GM19452 (cell line): ENCODE data around the gene SPTBN5.

Experiments used
- ATAC-seq: cut with Tn5 transposase; IDR thresholded peaks from one replicate; pipeline ENCODE4 v1.9.1; 2021; ENCODE audit not compliant: unreplicated experiment

SPTBN5 gene

DNA sequence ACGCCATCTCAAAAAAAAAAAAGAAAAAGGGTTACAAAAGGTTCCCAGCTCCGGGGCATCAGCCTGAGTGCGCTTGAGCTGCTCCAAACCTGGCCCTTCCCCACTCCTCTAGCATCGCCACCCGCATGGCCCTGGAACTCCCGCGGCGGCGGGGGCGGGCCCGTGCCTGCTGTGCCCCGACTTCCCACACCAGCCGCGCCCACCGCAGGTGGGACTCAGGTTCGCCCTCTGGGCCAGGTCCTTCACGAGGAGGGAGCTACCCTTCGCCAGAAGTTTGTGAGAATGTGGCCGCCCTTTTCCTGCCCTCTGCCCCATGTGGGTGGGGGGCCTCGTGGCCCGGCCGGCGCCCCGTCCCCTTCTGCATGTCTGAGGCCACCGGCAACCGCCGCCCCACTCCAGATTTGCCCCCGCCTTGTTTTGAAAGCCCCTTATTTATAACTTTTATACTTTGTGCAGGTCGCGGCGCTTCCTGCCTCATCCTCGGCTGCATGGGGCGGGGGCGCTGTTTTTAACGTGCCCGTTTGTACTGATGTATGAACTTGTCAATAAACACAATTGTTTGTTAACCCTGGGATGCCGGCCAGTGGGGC, 66.5 kb downstream of the SPTBN5 start:
- ATAC-seq = no peak

DNA sequence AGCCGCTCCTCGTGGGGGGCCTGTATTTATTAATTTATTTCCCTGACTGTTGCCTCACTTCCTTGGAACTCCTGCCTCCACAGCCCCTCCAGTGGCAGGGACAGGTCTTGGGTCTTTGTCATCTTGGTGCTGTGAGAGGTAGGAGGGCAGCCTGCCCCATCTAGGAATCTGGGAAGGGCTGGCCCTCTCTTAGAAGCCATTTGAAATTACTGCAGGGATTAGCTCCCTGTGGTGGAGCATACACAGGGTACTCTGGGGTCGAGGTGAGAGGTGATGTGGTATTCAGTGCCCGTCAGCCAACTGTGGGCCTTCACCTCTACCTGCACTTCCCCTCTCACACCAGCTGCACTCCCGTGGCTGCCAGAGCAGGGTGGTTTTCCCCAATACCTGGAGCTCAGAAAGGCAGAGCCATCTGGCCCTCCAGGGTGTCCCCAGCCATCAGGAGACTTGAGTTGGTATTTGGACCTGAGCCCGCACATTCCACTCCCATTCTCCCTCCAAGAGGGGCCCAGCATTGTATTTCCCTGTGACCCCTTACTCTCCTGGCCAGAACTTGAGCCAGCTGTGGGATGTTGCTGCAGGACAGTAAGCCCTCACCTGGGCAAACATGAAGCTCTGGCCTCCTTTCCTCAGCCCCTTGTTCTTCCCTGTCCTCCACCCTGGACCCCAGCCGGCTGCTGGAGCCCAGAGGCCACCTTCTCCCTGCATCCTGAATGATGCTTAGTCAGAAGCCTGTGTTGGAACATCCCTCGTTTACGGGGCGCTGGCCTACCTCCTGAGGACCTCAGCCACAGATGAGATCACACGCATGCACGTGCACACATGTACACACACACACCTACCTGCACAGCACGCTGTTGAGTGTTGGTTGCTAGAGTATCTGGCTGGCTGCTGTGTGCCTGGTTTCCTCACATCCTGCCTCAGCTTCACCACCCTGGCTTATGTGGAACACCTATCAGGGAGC, 68.0 kb downstream of the SPTBN5 start:
- ATAC-seq = no peak

DNA sequence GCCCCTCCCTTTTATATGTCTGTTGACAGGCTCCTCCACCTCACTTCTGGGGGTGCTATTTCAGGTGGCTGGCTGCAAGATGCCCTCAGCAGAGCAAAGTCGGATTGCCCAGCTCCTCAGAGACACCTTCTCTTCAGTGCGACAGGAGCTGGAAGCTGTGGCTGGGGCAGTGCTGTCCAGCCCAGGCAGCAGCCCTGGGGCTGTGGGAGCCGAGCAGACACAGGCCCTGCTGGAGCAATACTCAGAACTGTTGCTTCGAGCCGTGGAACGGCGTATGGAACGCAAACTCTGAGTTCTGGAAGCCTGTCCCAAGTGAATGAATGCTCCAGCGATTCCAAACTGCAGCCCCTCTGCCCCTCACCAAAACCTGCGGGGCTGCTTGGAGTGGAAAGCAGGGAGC, 68.7 kb downstream of the SPTBN5 start:
- ATAC-seq = no peak

DNA sequence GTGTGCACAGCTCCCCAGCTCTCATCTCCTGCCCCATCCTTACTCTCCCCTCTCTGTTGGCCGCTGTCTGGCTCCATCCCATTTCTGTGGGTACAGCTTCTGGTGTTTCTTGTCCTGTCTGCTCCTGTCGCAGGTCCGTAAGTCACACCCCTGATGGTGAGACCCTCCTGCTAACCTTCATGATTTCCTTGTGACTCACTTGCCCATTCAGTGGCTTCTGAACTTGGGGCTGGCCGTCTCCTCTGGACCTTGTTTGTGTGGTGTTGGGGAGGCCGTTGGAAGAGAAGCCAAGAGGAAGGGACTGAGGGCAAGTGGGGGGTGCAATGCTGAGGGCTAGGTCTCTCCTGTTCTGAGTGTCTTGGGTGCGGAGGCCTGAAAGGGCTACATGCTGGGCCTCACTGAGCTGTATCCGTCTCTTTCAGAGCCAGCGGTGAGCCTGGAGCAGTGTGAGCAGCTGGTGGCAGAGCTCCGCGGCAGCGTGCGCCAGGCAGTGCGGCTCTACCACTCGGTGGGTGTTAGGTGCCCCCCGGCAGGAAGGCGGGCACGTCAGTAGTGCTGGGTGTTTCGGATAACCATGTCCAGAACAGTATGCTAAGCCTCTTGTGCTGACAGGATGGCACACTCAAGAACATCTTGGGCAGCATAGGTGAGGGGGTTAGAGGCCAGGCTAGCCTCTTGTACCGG, 69.6 kb downstream of the SPTBN5 start:
- ATAC-seq = no peak

DNA sequence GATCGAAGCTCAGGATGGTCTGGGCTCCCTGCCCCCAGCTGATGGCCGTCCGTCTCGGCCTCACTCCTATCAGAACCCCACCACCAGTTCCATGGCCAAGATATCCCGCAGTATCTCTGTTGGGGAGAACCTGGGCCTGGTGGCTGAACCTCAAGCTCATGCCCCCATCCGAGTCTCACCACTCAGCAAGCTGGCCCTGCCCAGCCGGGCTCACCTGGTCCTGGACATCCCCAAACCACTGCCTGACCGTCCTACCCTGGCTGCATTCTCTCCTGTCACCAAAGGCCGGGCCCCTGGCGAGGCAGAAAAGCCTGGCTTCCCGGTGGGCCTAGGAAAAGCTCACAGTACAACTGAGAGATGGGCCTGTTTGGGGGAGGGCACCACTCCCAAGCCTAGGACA, 70.4 kb downstream of the SPTBN5 start:
- no peak for ATAC-seq

DNA sequence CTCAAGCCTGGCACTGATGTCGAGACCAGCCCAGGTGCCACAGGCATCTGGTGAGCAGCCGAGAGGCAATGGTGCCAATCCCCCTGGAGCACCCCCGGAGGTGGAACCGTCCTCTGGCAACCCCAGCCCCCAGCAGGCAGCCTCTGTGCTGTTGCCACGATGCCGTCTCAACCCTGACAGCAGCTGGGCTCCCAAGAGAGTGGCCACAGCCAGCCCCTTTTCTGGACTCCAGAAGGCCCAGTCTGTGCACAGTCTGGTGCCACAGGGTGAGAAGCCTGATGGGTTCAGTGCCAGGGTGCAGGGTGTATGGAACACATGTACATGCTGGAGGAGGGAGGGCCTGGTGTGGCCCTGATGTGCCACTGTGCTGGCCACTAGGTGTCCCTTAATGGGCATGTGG, 70.9 kb downstream of the SPTBN5 start:
- ATAC-seq = no peak

DNA sequence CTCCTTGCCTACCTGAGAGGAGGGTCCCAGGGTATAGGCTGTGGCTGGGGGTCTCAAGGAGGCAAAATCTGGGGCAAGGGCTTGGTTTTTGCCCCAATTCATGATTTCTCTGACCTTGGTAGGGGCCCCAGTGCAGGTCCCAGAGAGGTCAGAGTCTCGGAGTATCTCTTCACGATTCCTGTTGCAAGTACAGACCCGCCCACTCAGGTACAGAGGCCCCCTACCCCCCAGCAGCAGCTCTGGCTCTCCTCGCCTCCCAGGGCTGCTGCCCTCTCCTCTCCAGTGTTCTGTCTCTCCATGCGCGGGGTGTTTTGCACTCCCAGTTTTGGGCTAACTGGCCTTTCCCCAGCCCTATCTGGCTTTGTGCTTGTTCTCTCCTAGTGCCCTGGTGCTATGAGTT, 71.4 kb downstream of the SPTBN5 start:
- no peak for ATAC-seq

DNA sequence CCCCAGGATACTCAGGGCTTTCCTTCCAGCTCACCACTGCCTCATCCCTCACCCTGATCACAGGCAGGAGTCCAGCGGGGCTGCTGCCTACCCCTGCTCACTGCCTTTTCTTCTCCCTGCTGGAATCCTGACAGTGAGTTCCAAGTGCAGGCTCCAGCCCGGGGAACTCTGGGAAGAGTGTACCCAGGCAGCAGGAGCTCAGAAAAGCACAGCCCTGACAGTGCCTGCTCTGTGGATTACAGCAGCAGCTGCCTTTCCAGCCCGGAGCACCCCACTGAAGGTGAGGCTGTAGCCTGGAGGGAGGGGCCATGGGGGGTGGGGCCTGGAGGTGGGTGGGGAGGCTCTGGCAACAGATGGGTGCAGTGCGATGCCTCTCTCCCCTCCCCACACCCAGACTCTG, 72.0 kb downstream of the SPTBN5 start:
- no peak for ATAC-seq

DNA sequence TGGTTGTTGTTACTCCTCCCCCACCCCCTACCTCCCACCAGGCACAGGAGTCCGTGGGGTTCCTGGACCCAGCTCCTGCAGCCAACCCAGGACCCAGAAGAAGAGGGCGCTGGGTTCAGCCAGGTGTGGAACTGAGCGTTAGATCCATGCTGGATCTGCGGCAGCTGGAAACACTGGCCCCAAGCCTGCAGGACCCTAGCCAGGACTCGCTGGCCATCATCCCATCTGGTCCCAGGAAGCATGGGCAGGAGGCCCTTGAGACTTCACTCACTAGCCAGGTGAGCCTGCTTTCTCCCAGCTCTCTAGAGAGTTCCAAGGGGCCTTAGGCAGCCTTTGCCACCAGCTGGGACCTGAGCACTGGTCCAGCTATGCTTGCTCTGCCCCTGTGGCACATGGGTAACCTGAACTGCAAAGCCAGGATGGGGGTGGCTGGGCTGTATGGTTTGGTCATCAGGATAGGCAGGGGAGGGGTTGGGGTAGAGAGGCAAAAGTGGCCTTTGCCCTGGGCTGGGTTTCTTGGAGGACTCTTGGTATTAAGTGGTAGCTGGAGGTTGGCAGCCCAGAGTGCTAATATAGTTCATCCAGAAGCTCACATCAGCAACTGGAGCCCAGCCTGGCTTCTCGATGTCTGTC, 72.9 kb downstream of the SPTBN5 start:
- no peak for ATAC-seq

DNA sequence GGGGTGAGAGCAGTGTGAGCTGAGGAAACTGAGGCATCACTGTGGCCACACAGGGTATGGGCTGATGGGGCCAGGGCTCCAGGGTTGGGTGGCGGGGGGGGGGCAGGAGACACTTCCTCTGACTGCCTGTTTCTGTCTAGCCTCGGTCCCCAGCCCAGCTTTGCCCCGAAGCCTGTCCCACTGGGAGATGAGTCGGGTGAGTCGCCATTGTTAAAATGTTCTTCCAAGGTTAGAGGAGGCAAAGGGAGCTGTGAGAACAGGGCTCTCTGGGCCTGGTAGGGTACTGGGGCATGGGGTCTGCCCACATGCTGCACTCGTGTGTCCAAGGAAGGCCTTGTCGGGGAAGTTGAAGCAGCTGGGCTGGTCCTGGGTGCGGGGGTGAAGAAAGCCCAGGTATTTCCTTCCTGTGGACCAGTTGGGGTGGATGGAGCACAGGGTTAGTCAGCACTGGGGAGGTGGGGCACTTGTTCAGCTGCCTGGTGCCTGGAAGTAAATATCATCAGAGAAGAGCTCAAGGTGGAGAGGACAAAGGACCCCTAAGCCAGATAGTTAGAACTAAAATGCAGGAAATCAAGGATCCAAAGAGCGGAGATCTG, 74.3 kb downstream of the SPTBN5 start:
- ATAC-seq = no peak

DNA sequence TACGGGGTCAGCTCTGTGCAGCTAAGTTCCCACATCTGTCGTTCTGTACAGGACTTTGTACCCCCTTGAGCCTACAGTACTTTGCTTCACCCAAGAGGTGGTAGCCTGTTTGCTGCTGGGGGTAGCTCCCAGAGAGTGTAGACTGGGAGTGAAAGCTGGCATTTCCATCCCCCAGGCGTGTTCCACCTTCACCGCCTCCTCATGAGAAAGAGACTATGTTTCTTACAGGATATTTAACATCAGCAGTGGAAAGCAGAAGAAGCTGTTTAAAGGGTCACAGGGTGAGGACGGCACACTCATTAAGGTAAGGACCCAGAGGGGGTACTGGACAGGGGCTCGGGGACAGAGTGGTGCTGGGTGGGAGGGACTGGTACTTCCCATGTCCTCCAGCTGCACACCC, 76.1 kb downstream of the SPTBN5 start:
- ATAC-seq = no peak

DNA sequence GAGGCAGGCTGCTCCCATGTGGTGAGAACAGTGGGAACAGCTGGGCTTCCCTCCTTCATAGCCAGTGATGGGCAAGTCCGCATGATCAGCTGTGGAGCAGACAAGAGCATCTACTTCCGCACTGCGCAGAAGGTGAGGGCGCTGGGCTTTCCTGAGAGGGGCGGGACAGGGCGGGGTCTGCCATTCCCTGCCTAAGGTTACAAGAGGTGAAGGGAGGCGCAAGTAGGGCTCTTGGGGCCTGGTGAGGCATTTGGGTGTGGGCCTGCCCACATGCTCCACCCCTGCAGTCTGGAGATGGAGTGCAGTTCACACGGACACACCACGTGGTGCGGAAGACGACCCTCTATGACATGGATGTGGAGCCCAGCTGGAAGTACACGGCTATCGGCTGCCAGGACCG, 76.5 kb downstream of the SPTBN5 start:
- no peak for ATAC-seq

DNA sequence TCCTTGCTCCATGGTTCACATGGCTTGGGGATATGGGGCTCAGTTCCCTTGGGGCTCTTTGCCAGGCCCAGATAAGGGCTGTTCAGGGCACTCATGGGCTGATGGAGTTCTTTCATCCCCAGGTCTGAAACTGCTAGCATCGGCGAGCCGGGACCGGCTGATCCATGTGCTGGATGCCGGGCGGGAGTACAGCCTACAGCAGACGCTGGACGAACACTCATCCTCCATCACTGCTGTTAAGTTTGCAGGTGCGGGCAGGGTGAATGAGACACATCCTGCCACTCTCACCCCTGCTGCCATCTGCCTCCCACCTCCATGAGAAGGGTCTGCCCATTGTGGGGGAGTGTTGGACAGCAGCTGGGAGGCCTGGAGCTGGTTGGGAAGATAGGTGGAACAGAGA, 77.1 kb downstream of the SPTBN5 start:
- ATAC-seq = no peak

DNA sequence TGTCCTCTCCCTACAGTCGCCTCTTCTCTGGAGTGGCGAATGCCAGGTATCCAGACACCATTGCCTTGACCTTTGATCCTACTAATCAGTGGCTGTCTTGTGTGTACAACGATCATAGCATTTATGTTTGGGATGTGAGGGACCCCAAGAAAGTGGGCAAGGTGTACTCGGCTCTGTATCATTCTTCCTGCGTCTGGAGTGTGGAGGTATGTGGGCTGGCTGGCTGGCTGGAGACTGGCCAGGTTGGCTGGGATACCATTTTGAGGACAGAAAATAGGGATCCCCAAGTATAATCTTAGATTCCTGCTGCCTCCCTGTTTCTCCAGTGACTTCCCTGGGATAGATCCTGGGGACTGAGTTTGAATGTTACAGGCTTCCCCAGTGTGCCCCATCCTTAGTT, 79.3 kb downstream of the SPTBN5 start:
- ATAC-seq = no peak

DNA sequence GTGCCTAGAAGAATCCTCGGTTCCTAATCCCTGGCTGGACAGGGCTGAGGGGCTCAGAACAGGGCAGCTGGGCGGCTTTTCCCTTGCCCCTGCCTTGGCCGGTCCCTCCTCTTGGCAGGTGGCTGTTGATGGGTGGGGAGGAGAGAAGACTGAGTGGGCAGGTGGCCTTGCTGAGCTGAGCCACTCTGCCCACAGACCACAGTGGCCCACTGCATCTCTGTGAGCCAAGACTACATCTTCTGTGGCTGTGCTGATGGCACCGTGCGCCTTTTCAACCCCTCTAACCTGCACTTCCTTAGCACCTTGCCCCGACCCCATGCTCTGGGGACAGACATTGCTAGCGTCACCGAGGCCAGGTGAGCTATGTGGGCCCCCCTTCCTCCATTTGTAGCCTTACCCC, 80.4 kb downstream of the SPTBN5 start:
- no peak for ATAC-seq

DNA sequence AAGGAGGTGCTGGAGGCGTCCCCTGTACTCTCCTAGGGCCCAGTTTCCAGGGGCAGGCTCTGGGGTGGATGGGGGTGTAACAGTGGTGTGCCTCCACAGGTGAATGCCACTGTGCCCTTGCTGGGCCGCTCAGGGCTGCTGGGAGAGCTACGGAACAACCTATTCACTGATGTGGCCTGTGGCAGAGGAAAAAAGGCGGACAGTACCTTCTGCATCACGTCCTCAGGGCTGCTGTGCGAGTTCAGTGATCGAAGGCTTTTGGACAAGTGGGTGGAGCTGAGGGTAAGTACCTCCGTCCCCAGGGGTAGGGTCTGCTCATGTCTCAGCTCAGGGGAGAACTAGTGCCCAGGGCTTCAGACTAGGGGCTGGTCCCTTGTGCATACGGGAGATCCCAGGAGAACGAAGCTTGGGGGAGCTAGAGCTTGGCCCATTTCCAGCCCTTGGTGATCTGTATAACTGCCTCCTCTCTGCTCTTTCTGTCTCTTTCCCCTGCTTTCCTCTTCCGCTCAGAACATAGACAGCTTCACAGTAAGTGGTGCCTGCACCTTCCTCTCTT, 81.0 kb downstream of the SPTBN5 start:
- no peak for ATAC-seq

DNA sequence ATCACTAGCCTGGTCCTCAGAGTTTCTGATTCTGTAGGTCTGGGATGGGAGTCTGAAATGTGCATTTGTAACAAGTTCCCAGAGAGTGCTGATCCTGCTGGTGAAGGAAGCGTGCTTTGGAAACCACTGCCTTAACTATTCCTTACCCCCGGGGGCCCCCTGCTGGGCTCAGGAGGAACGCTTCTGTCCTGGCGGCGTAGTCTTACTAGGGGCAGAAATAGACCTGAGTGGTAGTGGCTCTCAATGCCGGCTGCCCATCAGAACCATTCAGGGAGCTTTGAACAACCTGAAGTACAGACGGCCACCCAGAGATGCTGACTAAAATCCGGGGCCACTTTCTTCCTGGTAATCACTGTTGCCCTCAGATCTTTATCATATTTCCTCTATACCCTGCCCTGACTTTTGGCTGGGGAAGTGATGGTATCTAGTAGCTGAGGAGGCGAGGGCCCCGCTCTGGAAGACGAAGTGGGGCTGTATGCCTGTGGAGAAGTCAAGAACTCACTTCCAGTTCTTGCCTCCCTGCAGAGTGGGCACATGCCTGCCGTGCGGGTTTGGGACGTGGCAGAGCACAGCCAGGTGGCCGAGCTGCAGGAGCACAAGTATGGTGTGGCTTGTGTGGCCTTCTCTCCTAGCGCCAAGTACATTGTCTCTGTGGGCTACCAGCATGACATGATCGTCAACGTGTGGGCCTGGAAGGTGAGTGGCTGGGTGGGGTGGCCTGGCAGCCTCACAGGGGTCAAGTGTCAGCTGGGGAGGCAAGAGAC, 82.2 kb downstream of the SPTBN5 start:
- no peak for ATAC-seq

DNA sequence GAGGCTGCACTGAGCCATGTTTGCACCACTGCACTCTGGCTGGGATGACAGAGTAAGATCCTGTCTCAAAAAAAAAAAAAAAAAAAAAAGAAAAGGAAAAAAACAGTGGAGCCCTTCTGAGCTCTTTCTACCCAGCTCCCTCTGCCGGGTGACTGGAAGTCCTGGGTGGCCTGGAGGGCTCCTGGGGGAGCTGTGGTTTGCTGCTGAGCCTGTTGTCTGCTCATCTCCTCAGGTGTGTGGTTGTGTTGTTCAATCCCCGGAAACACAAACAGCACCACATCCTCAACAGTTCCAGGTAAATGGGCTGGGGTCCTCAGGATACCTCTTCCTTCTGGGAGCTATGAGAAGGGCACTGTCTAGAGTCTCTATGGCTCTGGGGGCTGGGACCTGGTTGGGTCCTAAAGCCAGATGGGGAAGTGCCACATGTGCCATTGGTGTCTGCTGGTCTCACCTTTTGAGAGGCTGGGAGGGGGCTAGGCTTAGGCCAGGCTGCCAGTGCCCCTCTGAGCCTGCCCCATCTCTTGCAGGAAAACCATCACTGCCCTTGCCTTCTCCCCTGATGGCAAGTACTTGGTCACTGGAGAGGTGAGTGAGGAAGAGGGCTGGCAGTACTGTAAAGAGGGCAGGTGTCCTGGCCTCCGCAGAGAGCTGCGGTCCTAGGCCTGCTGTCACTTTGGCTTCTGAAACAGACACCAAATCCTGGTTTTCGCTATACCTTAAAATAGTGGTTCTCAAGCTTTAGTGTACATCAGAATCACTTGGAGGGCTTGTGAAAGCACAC, 83.0 kb downstream of the SPTBN5 start:
- ATAC-seq = no peak

DNA sequence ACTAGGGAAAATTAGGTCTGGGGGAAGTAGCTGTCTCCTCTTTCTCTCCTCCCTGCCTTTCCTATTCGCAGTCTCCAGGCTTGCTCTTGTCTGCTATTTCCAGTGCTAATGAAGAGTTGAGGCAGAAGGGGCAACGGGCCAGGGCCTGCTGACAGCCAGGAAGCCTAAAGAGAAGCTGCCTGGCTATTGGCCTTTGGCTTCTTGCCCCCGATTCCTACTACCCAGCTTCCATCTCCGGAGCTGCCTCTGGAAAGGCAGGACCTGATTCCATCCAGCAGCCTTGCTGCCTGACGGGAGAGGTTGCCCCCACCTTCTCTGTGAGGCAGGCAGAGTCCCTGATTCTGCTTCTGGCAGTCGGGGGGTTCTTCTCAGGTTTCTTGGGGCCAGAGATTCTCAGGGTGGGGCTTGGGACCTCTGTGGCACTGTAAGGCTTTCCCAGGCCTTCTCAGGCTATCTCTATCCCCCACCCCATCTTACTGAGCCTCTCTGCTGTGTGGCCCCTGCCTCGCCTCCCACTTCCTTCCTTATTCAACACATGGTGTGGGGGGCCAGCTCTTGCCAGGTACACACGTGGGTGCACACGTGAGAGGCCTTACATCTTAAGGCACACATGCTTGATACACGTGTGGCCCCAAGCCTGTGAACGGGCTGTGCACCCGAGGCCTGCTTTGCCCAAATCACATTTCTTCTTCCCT, 84.2 kb downstream of the SPTBN5 start:
- ATAC-seq = no peak
